Stimulated activated CD4-positive, alpha-beta T cell treated with anti-CD3 and anti-CD28 coated beads, TNF-alpha, amount 100 ng/mL, for 48 hours (primary cell): ENCODE measurements around the gene EPB41.
"Not testable (repeated sequence)": the region's sequence is repeated elsewhere in the genome, so short reads cannot be mapped to it uniquely, and the experiment has no call there.

Experiments used
- DNase-seq, 3 donors: peaks; one replicate each; pipeline ENCODE4 v3.0.0-alpha.2; 2020; ENCODE audit warnings: low read depth in 3 of 3

Gene EPB41

DNA sequence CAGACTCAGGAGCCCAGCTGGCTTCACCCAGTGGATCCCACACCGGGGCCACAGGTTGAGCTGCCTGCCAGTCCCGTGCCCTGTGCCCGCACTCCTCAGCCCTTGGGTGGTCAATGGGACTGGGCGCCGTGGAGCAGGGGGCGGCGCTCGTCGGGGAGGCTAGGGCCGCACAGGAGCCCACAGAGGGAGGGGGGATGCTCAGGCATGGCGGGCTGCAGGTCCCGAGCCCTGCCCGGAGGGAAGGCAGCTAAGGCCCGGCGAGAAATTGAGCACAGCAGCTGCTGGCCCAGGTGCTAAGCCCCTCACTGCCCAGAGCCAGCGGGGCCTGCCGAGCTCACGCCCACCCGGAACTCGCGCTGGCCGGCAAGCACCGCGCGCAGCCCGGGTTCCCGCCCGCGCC is 216.7 kb downstream of the EPB41 start:
- DNase-seq: not testable (repeated sequence)

GRCh38 chr1:29133861-29134694 is 219.7 kb downstream of the EPB41 start:
- no peak for DNase-seq

- no peak for DNase-seq
Observed at GRCh38 chr1:29134695-29135028, 220.3 kb downstream of the EPB41 start.

GRCh38 chr1:29136391-29136915 is 222.1 kb downstream of the EPB41 start:
- no peak for DNase-seq

DNA sequence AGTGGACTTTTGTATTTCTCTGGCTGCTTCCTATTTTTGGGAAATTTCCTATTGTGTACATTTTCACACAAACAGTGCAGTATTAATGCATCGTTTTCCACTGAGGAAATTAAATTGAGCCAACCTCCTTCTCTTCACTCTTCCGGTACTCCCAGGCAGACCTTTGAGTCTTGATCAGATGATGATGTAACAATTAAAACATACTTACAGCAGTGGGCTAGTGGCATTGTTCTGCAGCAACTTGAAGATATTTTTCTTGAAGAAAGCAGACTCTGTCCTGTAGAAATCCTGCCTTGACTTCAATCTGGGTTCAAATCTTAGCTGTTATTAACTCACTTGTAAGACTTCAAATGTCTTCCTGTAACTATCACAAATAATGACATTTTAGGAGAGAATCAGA is 228.3 kb downstream of the EPB41 start:
- DNase-seq: no peak

DNA sequence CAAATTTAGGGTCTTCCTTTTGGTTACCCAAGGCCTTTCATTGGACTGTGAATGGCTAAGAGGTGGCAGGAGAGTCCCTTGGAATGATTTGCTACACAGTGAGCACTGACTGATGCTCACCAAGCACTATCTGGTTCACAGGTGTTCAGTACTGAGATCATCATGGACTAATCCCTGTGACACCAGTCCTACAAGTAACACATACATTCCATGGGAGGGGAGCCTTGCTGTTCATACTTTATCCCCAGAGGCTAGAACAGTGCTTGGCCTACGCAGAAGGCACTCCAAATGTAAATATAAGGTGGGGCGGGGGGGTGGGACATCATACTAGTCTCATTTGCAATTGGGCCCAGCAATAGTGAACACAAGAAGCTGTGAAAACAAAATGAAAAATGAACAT is 229.8 kb downstream of the EPB41 start:
- DNase-seq: no peak

DNA sequence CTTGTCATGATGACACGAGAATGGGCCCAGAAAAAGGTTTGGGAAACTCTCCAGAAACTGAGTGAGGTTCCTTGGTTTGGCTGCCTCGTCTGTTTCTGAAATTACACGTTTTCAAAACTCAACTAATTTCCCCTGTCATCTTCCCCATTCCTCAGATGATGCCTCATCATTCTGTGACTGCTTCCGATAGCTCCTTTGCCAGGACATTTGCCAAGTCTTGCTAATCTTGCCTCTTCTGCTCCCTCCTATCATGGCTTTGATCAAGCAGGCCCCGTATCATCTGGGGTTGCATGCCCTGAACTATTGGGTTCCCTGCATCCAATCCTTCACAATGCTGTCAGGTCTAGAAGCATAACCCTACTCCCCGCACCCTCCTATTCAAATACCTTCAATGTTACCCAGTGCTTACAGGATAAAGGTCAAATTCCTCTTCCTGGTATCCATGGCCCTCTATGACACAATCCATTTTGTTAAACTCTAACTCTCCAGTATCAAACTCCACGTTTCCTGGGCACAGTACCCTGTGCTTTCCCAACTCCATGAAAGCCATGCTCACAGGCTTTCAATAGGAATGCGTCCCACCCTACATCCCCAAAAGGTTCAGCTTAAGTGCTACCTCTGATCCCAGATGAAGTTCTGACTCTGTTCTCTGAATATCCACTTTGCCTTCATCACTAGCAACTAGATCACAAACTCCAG is 231.5 kb downstream of the EPB41 start:
- DNase-seq: no peak

GRCh38 chr1:29148656-29149491 is 234.5 kb downstream of the EPB41 start:
- no peak for DNase-seq

- DNase-seq: not testable (repeated sequence)
Observed at GRCh38 chr1:29150346-29150745, 236.0 kb downstream of the EPB41 start.

GRCh38 chr1:29152046-29152805 is 237.9 kb downstream of the EPB41 start:
- no peak for DNase-seq

GRCh38 chr1:29156543-29157268 is 242.3 kb downstream of the EPB41 start:
- no peak for DNase-seq

GRCh38 chr1:29157269-29157601 is 242.9 kb downstream of the EPB41 start:
- no peak for DNase-seq

GRCh38 chr1:29159773-29160172 is 245.4 kb downstream of the EPB41 start:
- no peak for DNase-seq

- no peak for DNase-seq
Observed at GRCh38 chr1:29162025-29162424, 247.7 kb downstream of the EPB41 start.

- no peak for DNase-seq
Observed at GRCh38 chr1:29162476-29163138, 248.2 kb downstream of the EPB41 start.

DNA sequence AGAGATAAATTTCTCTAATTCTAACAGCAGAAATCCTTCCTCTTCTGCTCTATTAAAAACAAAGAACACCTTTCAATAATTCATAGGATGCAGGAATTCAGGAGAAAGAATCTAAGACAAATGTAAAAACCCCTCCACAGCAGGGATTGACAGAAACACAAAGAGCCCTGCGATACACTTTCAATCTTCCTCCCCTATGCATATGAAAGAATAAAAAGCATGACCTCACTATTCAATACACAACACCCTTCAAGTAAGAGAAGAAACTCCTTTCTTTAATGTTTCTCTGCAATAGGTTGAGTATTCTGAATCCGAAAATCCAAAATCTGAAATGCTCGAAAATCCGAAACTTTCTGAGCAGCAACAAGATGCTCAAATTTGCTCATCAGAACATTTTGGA is 250.2 kb downstream of the EPB41 start:
- DNase-seq: no peak

GRCh38 chr1:29166291-29166878 is 252.0 kb downstream of the EPB41 start:
- no peak for DNase-seq

DNA sequence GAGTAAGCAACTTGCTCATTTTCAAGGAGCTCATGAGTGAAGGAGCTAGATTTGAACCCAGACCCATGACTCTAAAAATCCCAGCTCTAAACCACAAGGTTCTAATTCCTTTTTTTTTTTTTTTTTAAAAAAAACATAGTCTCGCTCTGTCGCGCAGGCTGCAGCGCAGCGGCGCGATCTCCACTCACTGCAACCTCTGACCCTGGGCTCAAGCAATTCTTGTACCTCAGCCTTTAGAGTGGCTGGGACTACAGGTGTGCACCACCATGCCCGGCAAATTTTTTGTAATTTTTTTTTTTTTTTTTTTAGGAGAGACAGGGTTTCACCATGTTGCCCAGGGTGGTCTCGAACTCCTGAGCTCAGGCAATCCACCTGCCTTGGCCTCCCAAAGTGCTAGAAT is 253.5 kb downstream of the EPB41 start:
- no peak for DNase-seq
